RKO (cell line): ENCODE data around the gene LIMS2.

ENCODE experiments used
- DNase-seq: peaks from one replicate; pipeline ENCODE4 v3.0.0-alpha.2; 2016; ENCODE audit warnings: low spot score

The LIMS2 gene

DNA sequence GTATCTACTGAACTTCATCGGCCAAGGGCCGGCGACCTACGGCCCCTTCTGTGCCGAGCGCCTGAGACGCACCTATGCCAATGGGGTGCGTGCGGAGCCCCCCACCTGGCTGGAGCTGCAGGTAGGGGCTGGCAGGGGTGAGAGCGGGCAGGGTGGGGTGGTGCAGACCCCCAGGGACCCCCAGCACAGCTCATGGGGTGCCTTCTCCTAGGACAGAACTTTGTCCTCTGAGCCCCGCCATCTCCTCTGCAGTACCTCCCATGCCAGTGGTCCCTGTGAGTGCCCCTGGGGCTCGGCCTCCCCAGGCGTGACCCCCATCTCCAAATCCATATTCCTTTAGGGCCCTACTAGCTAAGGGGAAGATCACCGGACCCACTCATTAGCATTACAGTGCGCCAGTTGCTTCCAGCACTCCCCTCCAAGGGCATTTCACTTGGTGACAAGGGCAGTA lies 53.3 kb downstream of the LIMS2 start:
- DNase-seq: no peak

DNA sequence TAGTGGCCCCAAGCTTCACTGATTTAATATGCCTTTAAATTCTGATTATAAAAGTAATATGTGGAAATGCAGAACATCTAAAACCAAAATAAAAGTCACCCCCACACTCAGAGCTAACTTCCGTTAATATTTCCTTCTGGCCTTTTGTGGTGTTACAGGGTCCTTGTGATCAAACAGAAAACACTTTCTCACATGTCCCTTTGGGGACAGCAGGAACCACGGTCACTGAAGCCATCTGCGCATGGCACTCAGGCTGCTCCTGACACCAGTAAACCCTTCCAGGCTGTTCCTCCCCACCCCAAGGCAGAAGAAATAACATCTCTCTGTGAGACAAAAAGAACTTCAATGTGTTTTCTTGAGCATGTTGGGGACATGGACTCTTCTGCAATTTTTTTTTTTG lies 54.5 kb downstream of the LIMS2 start:
- no peak for DNase-seq

DNA sequence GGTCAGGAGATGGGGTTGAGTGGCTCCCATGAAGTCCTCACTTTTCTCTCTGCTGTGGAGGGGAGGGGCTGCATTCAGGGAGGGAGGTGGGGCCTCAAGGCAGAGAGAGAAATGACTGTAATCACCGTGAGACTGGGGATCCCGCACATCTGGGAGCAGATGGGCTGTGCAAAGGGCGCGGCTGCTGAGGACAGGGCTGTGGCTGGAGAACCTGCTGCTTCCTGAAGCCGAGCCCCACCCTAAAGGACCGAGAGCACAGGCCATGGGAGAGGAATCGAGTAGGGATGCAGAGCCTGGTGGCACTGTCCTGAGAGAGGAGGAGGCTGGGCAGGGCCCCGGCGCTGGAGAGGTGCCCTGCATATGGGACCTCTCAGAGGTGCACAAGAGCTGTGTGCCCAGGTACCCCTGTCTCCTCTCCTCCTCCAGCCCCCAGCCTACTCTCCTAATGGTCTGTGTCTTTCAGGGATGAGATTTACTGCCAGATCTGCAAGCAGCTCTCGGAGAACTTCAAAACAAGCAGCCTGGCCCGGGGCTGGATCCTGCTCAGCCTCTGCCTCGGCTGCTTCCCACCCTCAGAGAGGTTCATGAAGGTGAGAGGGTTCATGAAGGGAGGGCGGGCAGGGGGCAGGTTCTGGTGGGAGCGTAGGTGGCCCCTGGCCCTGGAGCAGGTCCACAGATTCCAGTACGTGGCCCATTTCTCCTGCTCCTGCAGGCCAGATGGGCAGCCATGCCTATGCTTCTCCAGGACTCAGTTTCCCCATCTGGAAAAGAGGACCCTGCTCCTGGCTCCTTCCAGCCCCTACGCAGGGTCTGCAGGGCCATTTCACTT lies 55.2 kb downstream of the LIMS2 start:
- no peak for DNase-seq

DNA sequence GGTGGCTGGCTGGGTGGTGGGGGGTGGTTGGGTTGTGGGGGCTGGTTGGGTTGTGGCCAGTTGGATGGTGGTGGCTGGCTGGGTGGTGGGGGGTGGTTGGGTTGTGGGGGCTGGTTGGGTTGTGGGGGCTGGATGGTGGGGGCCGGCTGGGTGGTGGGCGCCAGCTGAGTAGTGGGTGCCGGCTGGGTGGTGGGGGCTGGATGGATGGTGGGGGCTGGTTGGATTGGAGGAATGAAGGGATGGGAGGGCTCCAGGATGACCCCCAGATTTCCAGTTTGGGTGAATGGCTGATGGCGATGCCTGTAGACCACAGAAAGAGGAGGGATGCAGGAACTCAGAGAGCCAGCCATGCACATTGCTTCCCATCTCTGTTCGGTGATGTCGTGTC lies 56.1 kb downstream of the LIMS2 start:
- no peak for DNase-seq

DNA sequence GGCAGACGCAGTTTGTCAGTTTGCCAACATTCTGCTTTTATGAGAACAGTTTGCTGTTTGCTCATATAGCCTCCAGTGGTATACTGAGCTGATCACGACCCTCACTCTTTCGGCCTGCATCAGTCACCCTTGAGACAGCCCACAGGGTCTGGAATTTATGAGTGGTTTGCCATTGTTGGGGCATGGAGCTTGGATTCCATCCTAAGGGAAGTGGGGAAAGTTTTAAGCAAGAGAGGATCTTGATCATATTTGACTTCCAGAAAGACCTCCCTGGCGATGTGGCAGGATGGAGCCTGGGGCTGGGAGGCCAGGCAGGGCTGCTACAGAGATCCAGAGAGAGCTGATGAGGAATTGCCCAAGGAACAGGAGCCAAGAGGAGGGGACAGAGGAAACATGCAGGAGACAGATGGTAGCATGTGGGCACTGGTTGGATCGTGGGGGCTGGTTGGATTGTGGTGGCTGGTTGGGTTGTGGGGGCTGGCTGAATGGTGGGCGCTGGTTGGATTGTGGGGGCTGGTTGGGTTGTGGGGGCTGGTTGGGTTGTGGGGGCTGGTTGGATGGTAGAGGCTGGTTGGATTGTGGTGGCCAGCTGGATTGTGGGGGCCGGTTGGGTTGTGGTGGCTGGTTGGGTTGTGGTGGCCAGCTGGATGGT lies 56.7 kb downstream of the LIMS2 start:
- no peak for DNase-seq

DNA sequence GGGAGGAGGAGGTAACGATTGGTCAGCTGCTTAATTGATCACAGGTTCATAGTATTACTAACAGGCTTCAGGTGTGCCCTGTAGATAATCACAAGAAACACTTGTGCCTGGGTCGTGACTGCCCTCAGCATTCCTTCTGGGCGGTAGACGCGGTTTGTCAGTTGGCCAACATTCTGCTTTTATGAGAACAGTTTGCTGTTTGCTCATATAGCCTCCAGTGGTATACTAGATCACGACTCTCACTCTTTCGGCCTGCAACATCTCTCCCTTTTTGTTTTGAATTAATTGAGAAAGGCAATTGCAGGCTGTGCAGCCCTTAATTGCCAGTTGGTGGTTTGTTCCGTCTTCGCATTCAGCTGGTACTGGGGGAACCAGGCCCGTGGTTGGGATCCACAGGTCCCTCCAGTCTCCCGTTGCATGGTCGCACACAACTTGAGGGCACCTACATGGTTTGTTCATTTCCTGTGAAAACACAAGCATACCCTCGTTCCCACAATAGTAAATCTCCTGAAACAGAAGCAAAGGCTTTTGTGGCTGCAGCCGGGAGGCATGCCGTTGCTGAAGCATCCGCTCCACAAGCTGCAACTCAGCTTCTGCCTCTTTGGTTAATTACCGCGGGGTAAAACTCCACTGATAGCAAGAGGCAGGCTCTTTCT lies 59.7 kb downstream of the LIMS2 start:
- no peak for DNase-seq

DNA sequence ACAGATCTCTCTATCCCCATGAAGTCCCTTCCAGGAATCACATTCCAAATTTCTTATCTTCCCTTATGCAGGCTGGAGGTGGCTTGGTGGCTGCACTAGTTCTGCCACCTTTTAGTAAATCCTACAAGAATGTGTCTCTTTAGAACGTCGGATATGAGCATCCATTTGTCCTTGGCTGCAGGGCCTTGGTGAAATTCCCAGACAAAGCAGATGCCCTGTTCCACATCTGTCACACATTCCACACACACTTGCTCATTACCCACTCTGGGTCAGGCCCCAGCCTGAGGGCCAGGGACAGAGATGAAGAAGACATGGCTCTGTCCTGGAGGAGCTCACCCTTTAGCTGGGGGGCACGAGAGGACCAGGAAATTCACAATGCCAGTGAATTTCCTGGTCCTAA lies 60.6 kb downstream of the LIMS2 start:
- DNase-seq: no peak

DNA sequence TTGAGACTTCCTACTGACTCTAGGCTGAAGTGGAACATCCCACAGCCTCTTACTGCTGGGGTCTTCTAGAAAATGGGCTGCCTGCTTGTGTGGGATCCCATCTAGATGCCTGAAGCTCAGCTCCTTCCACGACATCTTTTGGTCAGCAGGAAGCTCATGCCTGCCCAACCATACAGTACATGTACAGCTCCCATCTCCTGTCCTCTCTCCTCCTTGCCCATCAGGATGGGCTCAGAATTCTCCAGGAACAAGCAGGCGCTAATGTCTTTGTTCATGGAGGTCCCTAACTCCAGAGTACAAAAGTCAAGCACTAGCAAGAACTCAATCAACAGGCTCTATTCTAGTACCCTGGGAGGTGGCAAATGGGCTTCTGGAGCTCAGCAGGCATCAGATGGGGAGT lies 61.1 kb downstream of the LIMS2 start:
- DNase-seq: no peak

DNA sequence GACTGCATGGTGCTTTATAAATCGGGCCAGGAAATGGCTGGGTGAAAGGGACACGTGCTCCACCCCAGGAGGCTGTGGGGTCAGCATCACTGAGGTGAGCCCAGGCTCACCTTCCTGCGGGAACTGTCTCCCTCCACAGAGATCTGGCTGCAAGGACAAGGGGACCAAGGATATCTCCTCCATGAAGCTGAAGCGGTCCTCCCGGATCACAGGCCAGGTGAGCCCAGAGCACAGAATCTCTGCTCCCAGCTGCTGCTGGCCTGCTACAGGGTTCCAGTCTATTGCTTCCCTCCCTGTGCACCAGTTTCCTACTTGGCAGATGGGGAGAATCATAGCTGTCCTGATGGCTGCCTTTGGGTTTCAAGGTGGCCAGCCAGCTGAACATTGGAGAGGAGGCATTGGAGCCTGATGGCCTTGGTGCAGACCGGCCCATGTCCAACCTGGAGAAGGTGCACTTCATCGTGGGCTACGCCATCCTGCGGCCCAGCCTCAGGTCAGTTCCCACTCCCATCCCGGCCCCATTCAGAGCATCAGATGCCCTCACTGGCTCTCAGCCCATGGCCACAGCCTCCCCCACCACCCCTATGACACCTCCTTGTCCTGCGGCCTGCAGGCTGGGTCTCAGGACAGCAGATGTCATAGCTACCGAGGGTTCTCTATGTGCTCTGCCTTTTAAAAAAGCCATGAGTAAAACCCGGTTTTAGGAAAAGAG lies 63.1 kb downstream of the LIMS2 start:
- no peak for DNase-seq

DNA sequence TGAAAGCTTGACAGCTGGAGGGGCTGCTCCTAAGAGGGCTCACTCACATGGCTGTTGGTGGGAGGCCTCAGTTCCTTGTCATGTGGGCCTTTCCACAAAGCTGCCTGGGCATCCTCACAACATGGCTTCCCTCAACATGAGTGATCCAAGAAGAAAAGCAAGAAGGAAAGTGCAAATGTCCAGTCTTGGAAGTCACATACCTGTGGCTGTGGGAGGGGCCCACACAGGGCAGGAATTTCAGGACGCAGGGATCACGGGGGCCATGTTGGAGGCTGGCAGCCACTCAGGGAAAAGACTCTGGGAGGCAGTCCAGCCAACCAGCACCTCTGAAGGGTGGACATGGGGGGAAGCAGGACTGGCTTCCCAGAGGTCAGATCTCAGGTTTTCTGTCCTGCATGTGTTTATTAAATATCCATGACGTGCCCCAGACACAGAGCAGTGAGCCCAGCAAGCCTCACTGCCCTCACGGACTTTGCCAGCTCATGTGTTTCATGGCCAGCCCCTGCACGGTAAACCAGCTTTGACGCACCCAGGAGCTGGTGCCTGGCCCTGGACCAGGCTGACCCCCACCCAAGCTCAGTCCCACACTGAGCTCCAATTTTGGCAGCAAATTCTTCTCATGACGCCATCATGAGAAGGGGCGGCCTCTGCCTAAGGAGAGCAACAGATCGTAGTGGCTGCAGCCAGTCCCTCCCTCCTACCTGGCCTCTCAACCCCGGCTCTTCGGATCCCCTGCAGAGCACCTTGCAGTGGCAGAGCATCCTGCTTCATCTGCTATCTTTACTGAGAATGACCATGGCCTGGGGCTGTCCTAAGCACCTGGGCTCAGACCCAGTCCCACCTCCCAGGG lies 64.0 kb downstream of the LIMS2 start:
- DNase-seq: no peak

DNA sequence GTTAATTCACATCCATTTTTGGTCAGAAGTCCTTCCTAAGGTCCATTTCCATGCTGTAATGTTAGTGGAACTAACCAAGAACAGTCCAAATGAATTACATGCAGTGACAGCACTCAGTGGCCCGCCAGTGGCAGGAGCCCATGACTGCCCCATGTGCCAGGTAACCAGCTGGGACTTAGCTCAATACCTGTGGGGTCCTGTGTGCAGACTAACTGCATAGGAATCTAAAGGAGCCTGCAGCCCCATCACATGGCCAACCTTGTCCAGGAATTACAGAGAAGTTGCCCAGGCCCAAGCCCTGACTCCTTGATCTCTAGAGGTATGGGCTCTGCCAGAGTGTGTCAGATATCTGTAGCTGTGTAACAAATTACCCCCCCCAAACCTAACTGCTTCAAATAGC lies 64.8 kb downstream of the LIMS2 start:
- no peak for DNase-seq

DNA sequence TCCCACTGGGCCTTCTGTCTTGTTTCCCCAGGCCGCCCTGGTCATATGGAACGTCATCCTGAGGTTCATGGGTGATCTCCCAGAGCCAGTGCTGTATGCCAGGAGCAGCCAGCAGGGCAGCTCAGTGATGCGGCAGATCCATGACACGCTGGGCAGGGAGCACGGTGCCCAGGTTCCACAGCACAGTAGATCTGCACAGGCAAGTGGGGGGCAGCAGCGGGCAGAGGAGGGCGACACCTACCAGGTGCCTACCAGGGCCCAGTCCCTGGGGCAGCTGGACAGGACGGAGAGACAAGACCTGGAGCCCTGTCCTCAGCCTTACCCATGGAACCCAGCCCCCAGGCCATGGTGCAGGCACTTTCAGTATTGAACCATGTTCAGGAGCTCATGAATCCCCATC lies 65.5 kb downstream of the LIMS2 start:
- DNase-seq: no peak

DNA sequence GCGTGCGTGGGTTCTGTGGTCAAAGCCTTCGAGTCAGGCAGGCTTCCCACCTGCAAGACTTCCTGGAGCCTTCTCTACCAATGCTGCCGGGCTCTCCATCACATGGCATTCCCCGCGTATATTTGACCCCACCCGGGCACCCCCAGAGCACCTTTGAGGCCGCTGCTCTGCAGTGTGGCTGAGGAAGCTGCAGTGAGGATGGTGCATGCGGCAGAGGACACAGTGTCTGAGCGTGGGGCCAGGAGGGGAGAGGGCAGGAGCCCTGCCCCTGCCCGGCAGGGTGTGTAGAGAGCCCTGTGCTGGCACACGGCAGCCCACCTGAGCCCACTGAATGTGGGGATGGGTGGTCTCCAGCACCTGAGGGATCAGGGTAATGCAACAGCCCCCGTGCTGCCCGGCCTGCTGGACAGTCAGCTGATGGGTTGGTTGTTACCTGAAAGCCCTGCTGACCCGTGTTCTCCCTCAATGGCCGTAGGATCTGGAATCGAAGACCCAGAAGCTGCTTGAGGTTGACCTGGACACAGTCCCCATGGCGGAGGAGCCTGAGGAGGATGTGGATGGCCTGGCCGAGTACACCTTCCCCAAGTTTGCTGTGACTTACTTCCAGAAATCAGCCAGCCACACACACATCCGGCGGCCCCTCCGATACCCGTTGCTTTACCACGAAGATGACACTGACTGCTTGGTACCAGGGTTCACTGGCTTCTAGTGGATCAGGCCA lies 66.1 kb downstream of the LIMS2 start:
- DNase-seq: no peak

DNA sequence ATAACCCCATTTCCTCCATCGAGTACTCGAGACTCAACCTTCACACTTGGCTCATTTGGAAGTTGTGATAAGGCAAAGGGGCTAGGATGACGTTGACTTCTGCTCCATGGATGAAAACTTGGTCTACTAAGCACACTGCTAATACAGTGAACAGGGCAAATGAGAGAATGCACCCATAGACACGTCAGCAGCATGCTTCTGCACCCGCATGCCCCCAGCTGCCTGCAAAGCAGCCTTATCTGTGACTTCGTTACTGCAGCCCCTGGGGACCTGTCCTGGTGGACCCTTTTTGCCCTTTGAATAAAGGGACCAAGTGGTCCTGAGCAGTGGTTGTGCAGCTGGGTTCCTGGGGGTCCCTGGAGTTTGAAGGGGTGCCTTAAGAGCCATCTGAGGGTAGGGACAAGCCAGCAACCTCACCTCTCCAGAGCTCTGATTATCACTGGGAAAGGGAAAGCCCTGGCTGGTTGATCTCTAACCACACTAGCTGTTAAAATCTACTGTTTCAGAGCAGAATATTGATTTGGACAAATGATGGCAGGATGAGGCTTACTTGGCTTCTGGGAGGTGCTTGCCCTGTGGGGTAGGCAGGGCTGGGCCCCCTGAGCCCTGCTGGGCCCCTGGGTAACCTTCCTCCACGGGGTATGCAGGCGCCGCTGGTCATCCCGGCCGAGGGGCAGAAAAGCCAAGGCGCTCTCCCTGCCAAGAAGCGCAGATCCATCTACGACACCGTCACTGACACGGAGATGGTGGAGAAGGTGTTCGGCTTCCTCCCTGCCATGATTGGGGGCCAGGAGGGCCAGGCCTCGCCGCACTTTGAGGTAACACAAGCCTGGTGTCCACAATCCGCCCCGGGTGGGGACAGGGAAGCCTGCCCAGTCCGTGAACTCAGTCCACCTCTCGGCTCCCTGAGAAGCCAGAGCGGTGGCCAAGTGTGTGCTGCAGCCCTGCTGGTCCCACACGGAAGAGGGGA lies 67.0 kb downstream of the LIMS2 start:
- no peak for DNase-seq

DNA sequence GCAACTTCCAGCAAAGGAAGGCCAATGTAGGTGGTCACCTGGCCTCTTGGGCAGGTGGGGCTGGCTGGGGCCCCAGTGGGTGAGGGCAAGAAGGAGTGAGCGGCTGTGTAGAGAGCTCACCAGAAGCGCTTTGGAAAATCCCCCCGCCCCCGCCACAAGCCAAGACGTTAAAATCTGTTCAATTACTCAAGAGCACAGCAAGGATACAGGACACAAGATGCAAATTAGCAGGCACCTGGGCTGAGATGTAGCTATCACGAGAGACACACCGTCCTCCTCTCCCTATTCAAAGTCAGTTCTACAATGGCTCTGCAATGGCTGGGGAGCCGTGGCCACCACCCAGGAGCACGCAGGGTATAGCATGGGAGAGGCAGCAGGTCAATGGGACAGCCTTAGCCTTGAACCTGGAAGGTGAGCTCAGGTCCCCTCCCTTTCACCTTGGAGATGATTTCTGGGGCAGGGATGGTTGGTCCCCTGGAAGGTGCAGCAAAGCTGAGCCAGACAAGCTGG lies 67.9 kb downstream of the LIMS2 start:
- DNase-seq: no peak

DNA sequence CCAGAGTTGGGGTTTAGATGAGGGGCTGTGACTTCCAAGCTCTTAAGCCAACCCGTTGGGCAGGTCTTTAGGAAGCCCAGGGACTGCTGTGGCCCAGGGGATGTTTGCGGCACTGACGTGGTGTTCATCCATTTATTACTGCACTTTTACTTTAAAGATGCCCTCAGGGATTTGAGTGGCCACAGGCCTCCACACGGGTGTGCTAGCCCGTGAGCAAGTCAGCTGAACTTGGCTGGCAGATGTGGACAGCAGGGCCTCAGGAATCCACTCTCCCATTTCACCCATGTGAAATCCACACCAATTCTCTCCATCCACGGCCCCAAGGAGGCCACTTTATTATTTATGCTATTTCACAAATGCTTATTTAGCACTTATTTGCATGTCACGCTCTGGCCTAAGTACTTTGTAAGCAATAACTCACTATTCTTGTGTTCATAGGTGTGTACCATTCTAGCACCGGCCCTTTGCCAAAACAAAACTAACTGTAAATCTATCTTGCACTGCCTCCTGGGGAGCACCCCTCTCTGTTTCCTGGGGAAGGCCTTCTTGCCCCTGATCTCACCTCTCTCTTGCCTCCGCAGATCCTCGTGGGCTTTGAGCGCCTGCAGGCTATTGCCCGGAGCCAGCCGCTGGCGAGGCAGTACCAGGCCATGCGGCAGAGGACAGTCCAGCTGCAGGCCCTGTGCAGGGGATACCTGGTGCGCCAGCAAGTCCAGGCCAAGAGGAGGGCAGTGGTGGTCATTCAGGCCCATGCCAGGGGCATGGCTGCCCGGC lies 68.5 kb downstream of the LIMS2 start:
- no peak for DNase-seq

DNA sequence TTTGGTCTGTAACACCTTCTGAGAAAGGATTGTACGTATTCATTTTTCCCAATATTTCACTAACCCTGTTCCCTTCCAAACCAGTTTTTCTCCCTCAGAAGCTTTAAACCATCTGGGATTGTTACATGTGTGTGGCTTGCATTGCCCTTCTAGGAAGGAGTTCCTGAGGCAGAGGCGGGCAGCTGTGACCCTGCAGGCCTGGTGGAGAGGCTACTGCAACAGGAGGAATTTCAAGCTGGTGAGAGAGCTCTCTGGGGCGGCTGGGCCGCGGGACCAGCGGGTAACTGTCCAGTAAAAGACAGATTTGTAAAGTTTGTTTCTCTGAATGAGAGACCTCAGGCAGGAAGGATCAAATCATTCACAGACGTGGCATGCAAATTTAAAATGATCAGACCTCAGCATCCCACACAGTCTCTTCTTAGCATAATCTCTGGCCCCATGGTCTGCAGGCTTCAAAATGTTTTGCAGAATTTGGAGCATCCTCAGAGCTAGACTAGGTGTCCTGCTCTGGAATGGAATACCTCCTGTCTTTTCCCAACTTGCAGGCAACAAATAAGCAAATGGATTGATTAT lies 69.6 kb downstream of the LIMS2 start:
- no peak for DNase-seq

DNA sequence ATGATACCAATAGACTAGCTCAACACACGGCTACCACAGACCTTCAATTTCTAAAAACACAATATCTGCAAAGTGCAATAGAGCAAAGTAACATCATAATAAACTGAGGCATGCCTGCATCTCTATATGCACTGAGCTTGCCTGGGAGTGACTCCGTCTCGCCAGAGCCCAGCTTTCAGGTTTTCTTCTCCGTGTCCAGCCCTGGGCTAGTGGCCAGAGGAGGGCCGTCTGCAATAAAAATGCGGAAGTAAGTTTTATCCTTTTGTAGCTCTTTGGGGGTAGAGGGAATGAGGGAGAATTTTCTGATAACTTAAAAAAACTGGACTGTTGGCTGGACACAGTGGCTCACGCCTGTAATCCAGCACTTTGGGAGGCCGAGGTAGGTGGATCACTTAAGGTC lies 70.3 kb downstream of the LIMS2 start:
- no peak for DNase-seq
